NOMO-1 treated with DMSO at 0.1 percent for 48 hours (cell line): Measurements from ENCODE around the gene DCTN3.
"Not testable (repeated sequence)": the region's sequence is repeated elsewhere in the genome, so short reads cannot be mapped to it uniquely, and the experiment has no call there.

Experiments used
- DNase-seq: peaks from one replicate; lab custom pipeline; 2025; ENCODE audit not compliant: unreplicated experiment; lab: John Stamatoyannopoulos, UW

Gene DCTN3

GRCh38 chr9:34647651-34648050 is 27.4 kb upstream of the DCTN3 start:
- no peak for DNase-seq

GRCh38 chr9:34647084-34647403 is 26.7 kb upstream of the DCTN3 start:
- DNase-seq, result no peak

GRCh38 chr9:34646211-34647083 is 26.2 kb upstream of the DCTN3 start, which contains the start of gene GALT:
Gene GALT, plus strand, starts transcription at chr9:34646675. Its CDS starts 30 bp downstream, at chr9:34646705.
- peak; percentile 95 for DNase-seq

GRCh38 chr9:34644766-34645314 is 24.5 kb upstream of the DCTN3 start:
- DNase-seq, result no peak

GRCh38 chr9:34642679-34643078 is 22.4 kb upstream of the DCTN3 start:
- DNase-seq, result no peak

GRCh38 chr9:34639322-34639721 is 19.0 kb upstream of the DCTN3 start:
- DNase-seq, result not testable (repeated sequence)

GRCh38 chr9:34638138-34638445 is 17.8 kb upstream of the DCTN3 start:
- no peak for DNase-seq

GRCh38 chr9:34637356-34638137 is 17.3 kb upstream of the DCTN3 start, which contains the start of gene SIGMAR1:
Gene SIGMAR1, minus strand, starts transcription at chr9:34637787. Its CDS starts 90 bp downstream, at chr9:34637697.
- peak; percentile 94 for DNase-seq

GRCh38 chr9:34636791-34637355 is 16.6 kb upstream of the DCTN3 start:
- peak; percentile 42 for DNase-seq

GRCh38 chr9:34635556-34635955 is 15.3 kb upstream of the DCTN3 start:
- DNase-seq, result no peak

GRCh38 chr9:34634551-34635248 is 14.4 kb upstream of the DCTN3 start:
- DNase-seq, result no peak

- DNase-seq, result peak; percentile 75
These were observed 13.7 kb upstream of the DCTN3 start for GRCh38 chr9:34633851-34634550.

- DNase-seq, result no peak
These were observed 12.9 kb upstream of the DCTN3 start for GRCh38 chr9:34633166-34633565.

GRCh38 chr9:34630402-34631154 is 10.3 kb upstream of the DCTN3 start:
- DNase-seq, result no peak

GRCh38 chr9:34629491-34629808 is 9.2 kb upstream of the DCTN3 start:
- no peak for DNase-seq

GRCh38 chr9:34628656-34629490 is 8.6 kb upstream of the DCTN3 start, which contains the start of gene ARID3C:
Gene ARID3C, minus strand, starts transcription at chr9:34629066. Its CDS starts 1,052 bp downstream, at chr9:34628014.
- no peak for DNase-seq

- DNase-seq, result no peak
These were observed 7.7 kb upstream of the DCTN3 start for GRCh38 chr9:34627716-34628655.

- DNase-seq, result no peak
These were observed 4.8 kb upstream of the DCTN3 start for GRCh38 chr9:34625186-34625486.
